Spleen (tissue), 11 donors: ENCODE measurements around the gene RND3. TPM values are rescaled to one million over a fixed set of nuclear protein-coding genes. Genes with fewer than 3 reads are reported as not detected.
A peak's percentile ranks its signal among the peaks of the same experiment; 100 is the strongest.

ENCODE experiments used
- DNase-seq: peaks from one replicate; pipeline ENCODE4 v3.0.0-alpha.2; 2020
- H3K27ac ChIP-seq, 8 donors: fragments of 200-600 bp; sonication (generic) in 7 of 8; 1 replicate in 4 of 8; 2 replicates in 4 of 8; pipeline versions ENCODE4 v1.5.0 to v1.8.0; 2016 to 2021; ENCODE audit warnings: inconsistent platforms in 4 of 8, mild to moderate bottlenecking in 4 of 8, moderate library complexity in 1 of 8
- H3K27me3 ChIP-seq, 7 donors: fragments of 200-600 bp; sonication (generic) in 6 of 7; replicated peaks in 1 of 7; 1 replicate in 4 of 7; 2 replicates in 3 of 7; pipeline versions ENCODE4 v1.5.0 to v1.8.0; 2016 to 2021; ENCODE audit warnings: inconsistent platforms in 3 of 7, mild to moderate bottlenecking in 1 of 7
- H3K36me3 ChIP-seq, 6 donors: fragments of 200-600 bp; sonication (generic) in 5 of 6; 1 replicate in 4 of 6; 2 replicates in 2 of 6; pipeline versions ENCODE4 v1.5.0 to v1.8.0; 2016 to 2021; ENCODE audit warnings: inconsistent platforms in 2 of 6
- H3K4me1 ChIP-seq, 6 donors: fragments of 200-600 bp; sonication (generic) in 5 of 6; 1 replicate in 3 of 6; 2 replicates in 3 of 6; pipeline versions ENCODE4 v1.5.0 to v1.8.0; 2016 to 2021; ENCODE audit warnings: inconsistent platforms in 3 of 6
- H3K4me3 ChIP-seq, 8 donors: fragments of 200-600 bp; sonication (generic) in 7 of 8; 1 replicate in 4 of 8; 2 replicates in 4 of 8; pipeline versions ENCODE4 v1.5.0 to v1.8.0; 2016 to 2021; ENCODE audit warnings: inconsistent platforms in 4 of 8, mild to moderate bottlenecking in 4 of 8, moderate library complexity in 2 of 8
- H3K9me3 ChIP-seq, 8 donors: fragments of 200-600 bp; sonication (generic) in 7 of 8; 1 replicate in 4 of 8; 2 replicates in 4 of 8; pipeline versions ENCODE4 v1.5.0 to v1.8.0; 2016 to 2021; ENCODE audit warnings: inconsistent platforms in 4 of 8
- CTCF ChIP-seq, 11 experiments: fragments of 200-600 bp in 7 of 11; fragments of 450-650 bp in 4 of 11; sonication (generic) in 4 of 11; IDR thresholded peaks in 8 of 11; conservative IDR thresholded peaks in 3 of 11; 1 replicate in 7 of 11; 2 replicates in 4 of 11; pipeline versions ENCODE4 v1.4.0 to v1.8.0; 2016 to 2021; ENCODE audit warnings: antibody characterized with exemption in 11 of 11, inconsistent platforms in 4 of 11, mild to moderate bottlenecking in 1 of 11
- POLR2A ChIP-seq, 3 donors: fragments of 450-650 bp; IDR thresholded peaks; one replicate each; pipeline ENCODE4 v1.5.1; 2017; ENCODE audit warnings: antibody characterized with exemption in 3 of 3, mild to moderate bottlenecking in 1 of 3
- POLR2AphosphoS5 ChIP-seq, 3 donors: sonication (generic); formaldehyde crosslinking; IDR thresholded peaks; one replicate each; pipeline ENCODE4 v1.5.1; 2017; ENCODE audit warnings: antibody characterized with exemption in 3 of 3
- WGBS, 5 donors: extraction: QIAGEN DNeasy Blood & Tissue Kit in 3 of 5; methylation state at CpG; one replicate each; pipeline versions ENCODE4 v1.1.5 to v1.1.7; 2013 to 2018; 5-methylcytosine and 5-hydroxymethylcytosine counted together
- intact Hi-C: fragments of 100-400 bp; cut with DNase I; formaldehyde crosslinking; loops from one replicate; pipeline ENCODE4 v1.15.0; 2023; ENCODE audit warnings: low total_unique reads
- polyA plus RNA-seq, 3 donors: library from polyadenylated mRNA; stranded (reverse); fragments of 200-250 nt; gene quantifications; one replicate each; pipeline ENCODE4 v1.2.1, GENCODE V29; 2013
- total RNA-seq, 7 donors: library from RNA; depleted of rRNA in 3 of 7; stranded (reverse); fragments of >200 nt in 3 of 7; fragmentation: NEBNext Ultra II Directional in 4 of 7; extraction: Animal tissue kit (Norgen Biotek cat#: 25700) in 4 of 7; gene quantifications; one replicate each; pipeline versions ENCODE4 v1.1.0 to v1.2.1, GENCODE V29; 2016 to 2021
- donor health status: healthy with polysubstance abuse.
- donor health status: DM: no; HTN: no; CAD: no; lungs with moderate emphysema.
- donor health status: DM: no; HTN: no; CAD: no.
- donor health status: Bipolar disorder and iron deficiency.
- donor health status: healthy.
- donor health status: DM: no; HTN: no; CAD: no.
- donor health status: DM: yes; HTN: yes; CAD: no.

Gene RND3
- total and polyA plus RNA-seq, 10 donors: 10.3 to 97.0 (median 57.8) TPM

DNA sequence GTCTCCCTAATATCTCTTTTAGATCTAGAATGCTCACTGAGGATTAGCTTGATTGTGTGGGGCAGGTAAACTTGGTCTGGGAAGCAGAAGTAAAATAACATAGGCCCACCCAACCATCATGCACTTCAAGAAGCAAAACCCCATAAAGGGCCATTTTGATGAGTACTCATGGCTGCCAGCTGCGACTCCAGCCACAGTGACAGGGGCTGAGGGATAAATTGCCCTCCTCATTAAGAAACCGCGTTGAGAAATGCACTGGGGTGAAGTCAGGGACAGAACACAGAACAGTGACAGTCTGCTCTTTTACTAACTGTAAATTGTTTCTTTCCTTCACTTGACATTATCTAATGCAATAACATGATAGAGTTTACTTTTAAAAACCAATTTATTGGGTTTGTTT is 60.2 kb downstream of the RND3 start:
- Histone ChIP-seq H3K4me3 (no peak overlapping the region), H3K9me3 (no peaks in the 10 kb centered on the region), H3K4me1 (peaks cover 0 to 4% (median 0%) of the 10 kb centered on the region in 6 donors), H3K36me3 (no peaks in the 10 kb centered on the region), H3K27me3 (peaks cover 0 to 4% (median 0%) of the 10 kb centered on the region in 7 donors), H3K27ac (no peak overlapping the region)
- 54 to 60% (median 56%) methylated on average over 3 of the region's 3 CpGs for WGBS, 5 donors
- no peak for TF ChIP-seq CTCF (IDR thresholded peaks at IDR 0.05 in 8 of 11, conservative IDR thresholded peaks at IDR 0.05 in 3 of 11)
- TF ChIP-seq POLR2AphosphoS5 (IDR thresholded peaks at IDR 0.05): no peak
- TF ChIP-seq POLR2A (IDR thresholded peaks at IDR 0.05): no peak
- no peak for DNase-seq
- intact Hi-C loops: no loop called here

DNA sequence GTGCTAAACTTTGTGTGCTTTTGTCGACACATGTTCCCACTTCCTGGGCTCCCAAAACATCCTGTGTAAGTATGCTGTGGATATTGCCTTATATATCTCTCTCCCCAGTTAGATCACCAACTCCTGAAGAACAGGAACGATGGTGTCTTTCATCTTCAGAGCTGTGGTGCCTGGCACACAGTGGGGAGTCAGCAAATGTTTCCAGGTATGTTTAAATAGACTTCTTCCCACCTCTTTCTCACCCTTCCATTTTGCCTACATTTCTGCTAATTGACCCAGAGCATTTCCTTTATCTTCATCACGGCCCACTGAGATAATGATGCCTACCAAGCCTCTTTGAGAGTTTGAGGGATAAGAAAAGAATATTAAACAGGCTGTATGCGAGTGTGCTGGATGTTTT is 60.7 kb downstream of the RND3 start:
- Histone ChIP-seq H3K27me3 (peaks cover 0 to 4% (median 0%) of the 10 kb centered on the region in 7 donors), H3K27ac (peak overlapping the region in 2 of 8 donors; percentile 14 to 68), H3K4me1 (peaks cover 0 to 4% (median 0%) of the 10 kb centered on the region in 6 donors), H3K9me3 (no peaks in the 10 kb centered on the region), H3K36me3 (no peaks in the 10 kb centered on the region), H3K4me3 (no peak overlapping the region)
- no peak for TF ChIP-seq POLR2A (IDR thresholded peaks at IDR 0.05)
- TF ChIP-seq CTCF (IDR thresholded peaks at IDR 0.05 in 8 of 11, conservative IDR thresholded peaks at IDR 0.05 in 3 of 11): no peak
- intact Hi-C loops: no loop called here
- no peak for DNase-seq
- 48 to 72% (median 64%) methylated on average over 4 of the region's 4 CpGs for WGBS, 5 donors

GRCh38 chr2:150426315-150426714 is 61.2 kb downstream of the RND3 start:
- peaks cover 0 to 4% (median 0%) of the 10 kb centered on the region in 7 donors for H3K27me3 ChIP-seq
- 44 to 66% (median 56%) methylated on average over 2 of the region's 2 CpGs for WGBS, 5 donors
- no peak for DNase-seq
- H3K27ac ChIP-seq: peak overlapping the region in 2 of 8 donors; percentile 56 to 68
- H3K9me3 ChIP-seq: no peaks in the 10 kb centered on the region
- H3K4me3 ChIP-seq: no peak overlapping the region
- intact Hi-C loops: no loop called here
- H3K4me1 ChIP-seq: peaks cover 0 to 4% (median 0%) of the 10 kb centered on the region in 6 donors
- TF ChIP-seq POLR2AphosphoS5 (IDR thresholded peaks at IDR 0.05): no peak
- TF ChIP-seq CTCF (IDR thresholded peaks at IDR 0.05 in 8 of 11, conservative IDR thresholded peaks at IDR 0.05 in 3 of 11): no peak
- TF ChIP-seq POLR2A (IDR thresholded peaks at IDR 0.05): no peak
- H3K36me3 ChIP-seq: no peaks in the 10 kb centered on the region

- Histone ChIP-seq H3K27ac (peak overlapping the region in 7 of 8 donors; percentile 23 to 68 (median 56)), H3K9me3 (no peaks in the 10 kb centered on the region), H3K4me3 (peak overlapping the region in 1 of 8 donors; percentile 7), H3K36me3 (no peaks in the 10 kb centered on the region), H3K4me1 (peaks cover 0 to 4% (median 0%) of the 10 kb centered on the region in 6 donors), H3K27me3 (peaks cover 0 to 4% (median 0%) of the 10 kb centered on the region in 7 donors)
- TF ChIP-seq CTCF (IDR thresholded peaks at IDR 0.05 in 8 of 11, conservative IDR thresholded peaks at IDR 0.05 in 3 of 11) (no peak), POLR2AphosphoS5 (IDR thresholded peaks at IDR 0.05) (peak in 2 of 3 donors; percentile 25 to 52), POLR2A (IDR thresholded peaks at IDR 0.05) (no peak)
- intact Hi-C loops: no loop called here
- 36 to 51% (median 42%) methylated on average over 22 of the region's 22 CpGs for WGBS, 5 donors
- no peak for DNase-seq
Observed at GRCh38 chr2:150425121-150425955, 62.1 kb downstream of the RND3 start.
